Spleen (tissue), 11 donors: ENCODE data around the gene FUT6. TPM values are rescaled to one million over a fixed set of nuclear protein-coding genes. Genes with fewer than 3 reads are reported as not detected.

Experiments used
- DNase-seq: peaks from one replicate; pipeline ENCODE4 v3.0.0-alpha.2; 2020
- H3K27ac ChIP-seq, 8 donors: fragments of 200-600 bp; sonication (generic) in 7 of 8; 1 replicate in 4 of 8; 2 replicates in 4 of 8; pipeline versions ENCODE4 v1.5.0 to v1.8.0; 2016 to 2021; ENCODE audit warnings: inconsistent platforms in 4 of 8, mild to moderate bottlenecking in 4 of 8, moderate library complexity in 1 of 8
- H3K27me3 ChIP-seq, 7 donors: fragments of 200-600 bp; sonication (generic) in 6 of 7; replicated peaks in 1 of 7; 1 replicate in 4 of 7; 2 replicates in 3 of 7; pipeline versions ENCODE4 v1.5.0 to v1.8.0; 2016 to 2021; ENCODE audit warnings: inconsistent platforms in 3 of 7, mild to moderate bottlenecking in 1 of 7
- H3K36me3 ChIP-seq, 6 donors: fragments of 200-600 bp; sonication (generic) in 5 of 6; 1 replicate in 4 of 6; 2 replicates in 2 of 6; pipeline versions ENCODE4 v1.5.0 to v1.8.0; 2016 to 2021; ENCODE audit warnings: inconsistent platforms in 2 of 6
- H3K4me1 ChIP-seq, 6 donors: fragments of 200-600 bp; sonication (generic) in 5 of 6; 1 replicate in 3 of 6; 2 replicates in 3 of 6; pipeline versions ENCODE4 v1.5.0 to v1.8.0; 2016 to 2021; ENCODE audit warnings: inconsistent platforms in 3 of 6
- H3K4me3 ChIP-seq, 8 donors: fragments of 200-600 bp; sonication (generic) in 7 of 8; 1 replicate in 4 of 8; 2 replicates in 4 of 8; pipeline versions ENCODE4 v1.5.0 to v1.8.0; 2016 to 2021; ENCODE audit warnings: inconsistent platforms in 4 of 8, mild to moderate bottlenecking in 4 of 8, moderate library complexity in 2 of 8
- H3K9me3 ChIP-seq, 8 donors: fragments of 200-600 bp; sonication (generic) in 7 of 8; 1 replicate in 4 of 8; 2 replicates in 4 of 8; pipeline versions ENCODE4 v1.5.0 to v1.8.0; 2016 to 2021; ENCODE audit warnings: inconsistent platforms in 4 of 8
- CTCF ChIP-seq, 11 experiments: fragments of 200-600 bp in 7 of 11; fragments of 450-650 bp in 4 of 11; sonication (generic) in 4 of 11; IDR thresholded peaks in 8 of 11; conservative IDR thresholded peaks in 3 of 11; 1 replicate in 7 of 11; 2 replicates in 4 of 11; pipeline versions ENCODE4 v1.4.0 to v1.8.0; 2016 to 2021; ENCODE audit warnings: antibody characterized with exemption in 11 of 11, inconsistent platforms in 4 of 11, mild to moderate bottlenecking in 1 of 11
- POLR2A ChIP-seq, 3 donors: fragments of 450-650 bp; IDR thresholded peaks; one replicate each; pipeline ENCODE4 v1.5.1; 2017; ENCODE audit warnings: antibody characterized with exemption in 3 of 3, mild to moderate bottlenecking in 1 of 3
- POLR2AphosphoS5 ChIP-seq, 3 donors: sonication (generic); formaldehyde crosslinking; IDR thresholded peaks; one replicate each; pipeline ENCODE4 v1.5.1; 2017; ENCODE audit warnings: antibody characterized with exemption in 3 of 3
- WGBS, 5 donors: extraction: QIAGEN DNeasy Blood & Tissue Kit in 3 of 5; methylation state at CpG; one replicate each; pipeline versions ENCODE4 v1.1.5 to v1.1.7; 2013 to 2018; 5-methylcytosine and 5-hydroxymethylcytosine counted together
- intact Hi-C: fragments of 100-400 bp; cut with DNase I; formaldehyde crosslinking; loops from one replicate; pipeline ENCODE4 v1.15.0; 2023; ENCODE audit warnings: low total_unique reads
- polyA plus RNA-seq, 3 donors: library from polyadenylated mRNA; stranded (reverse); fragments of 200-250 nt; gene quantifications; one replicate each; pipeline ENCODE4 v1.2.1, GENCODE V29; 2013
- total RNA-seq, 7 donors: library from RNA; depleted of rRNA in 3 of 7; stranded (reverse); fragments of >200 nt in 3 of 7; fragmentation: NEBNext Ultra II Directional in 4 of 7; extraction: Animal tissue kit (Norgen Biotek cat#: 25700) in 4 of 7; gene quantifications; one replicate each; pipeline versions ENCODE4 v1.1.0 to v1.2.1, GENCODE V29; 2016 to 2021
- donor health status: healthy with polysubstance abuse.
- donor health status: DM: no; HTN: no; CAD: no; lungs with moderate emphysema.
- donor health status: DM: no; HTN: no; CAD: no.
- donor health status: Bipolar disorder and iron deficiency.
- donor health status: healthy.
- donor health status: DM: no; HTN: no; CAD: no.
- donor health status: DM: yes; HTN: yes; CAD: no.

Gene FUT6
- total and polyA plus RNA-seq, 10 donors = 0.06 to 0.44 (median 0.13) TPM; not detected in 5

- DNase-seq = no peak
- Histone ChIP-seq H3K27me3 (peaks cover 0 to 28% (median 0%) of the 10 kb centered on the region in 7 donors), H3K36me3 (no peaks in the 10 kb centered on the region), H3K27ac (no peak overlapping the region), H3K4me3 (no peak overlapping the region), H3K4me1 (no peaks in the 10 kb centered on the region), H3K9me3 (no peaks in the 10 kb centered on the region)
- TF ChIP-seq POLR2A (IDR thresholded peaks at IDR 0.05) (no peak), CTCF (IDR thresholded peaks at IDR 0.05 in 8 of 11, conservative IDR thresholded peaks at IDR 0.05 in 3 of 11) (no peak), POLR2AphosphoS5 (IDR thresholded peaks at IDR 0.05) (no peak)
- intact Hi-C loops = no loop called here
- 76 to 90% (median 83%) methylated on average over 25 to 31 of the region's 31 CpGs for WGBS, 5 donors
Observed at GRCh38 chr19:5867201-5868136, 28.0 kb upstream of the FUT6 start.

- WGBS, 5 donors = 74 to 87% (median 79%) methylated on average over 9 to 11 of the region's 11 CpGs
- TF ChIP-seq CTCF (IDR thresholded peaks at IDR 0.05 in 8 of 11, conservative IDR thresholded peaks at IDR 0.05 in 3 of 11) = no peak
- TF ChIP-seq POLR2AphosphoS5 (IDR thresholded peaks at IDR 0.05) = no peak
- no peak for TF ChIP-seq POLR2A (IDR thresholded peaks at IDR 0.05)
Observed at GRCh38 chr19:5865772-5866171, 26.3 kb upstream of the FUT6 start.

GRCh38 chr19:5864725-5865486, 25.4 kb upstream of the FUT6 start:
- WGBS, 5 donors = 80 to 87% (median 84%) methylated on average over 9 to 14 of the region's 14 CpGs

More at GRCh38 chr19:5865772-5866171, 26.3 kb upstream of the FUT6 start:
- DNase-seq = no peak
- H3K36me3 ChIP-seq = no peaks in the 10 kb centered on the region
- no peaks in the 10 kb centered on the region for H3K4me1 ChIP-seq
- no peak overlapping the region for H3K4me3 ChIP-seq
- no peaks in the 10 kb centered on the region for H3K9me3 ChIP-seq
- intact Hi-C loops = no loop called here
- H3K27ac ChIP-seq = no peak overlapping the region
- peaks cover 0 to 28% (median 0%) of the 10 kb centered on the region in 7 donors for H3K27me3 ChIP-seq

More at GRCh38 chr19:5864725-5865486, 25.4 kb upstream of the FUT6 start:
- Histone ChIP-seq H3K9me3 (no peaks in the 10 kb centered on the region), H3K4me3 (no peak overlapping the region), H3K4me1 (no peaks in the 10 kb centered on the region), H3K36me3 (no peaks in the 10 kb centered on the region), H3K27ac (no peak overlapping the region), H3K27me3 (peaks cover 0 to 28% (median 0%) of the 10 kb centered on the region in 7 donors)
- intact Hi-C loops = no loop called here
- no peak for DNase-seq
- TF ChIP-seq POLR2AphosphoS5 (IDR thresholded peaks at IDR 0.05) (no peak), POLR2A (IDR thresholded peaks at IDR 0.05) (no peak), CTCF (IDR thresholded peaks at IDR 0.05 in 8 of 11, conservative IDR thresholded peaks at IDR 0.05 in 3 of 11) (no peak)
